ENCODE results near the gene CCNK. TPM values are rescaled to one million over a fixed set of nuclear protein-coding genes. Genes with fewer than 3 reads are reported as not detected.

The CCNK gene
- polyA plus RNA-seq, 2 of the 4 experiments (the other 2 are of a cell fraction): 22.7 to 46.6 TPM

DNA sequence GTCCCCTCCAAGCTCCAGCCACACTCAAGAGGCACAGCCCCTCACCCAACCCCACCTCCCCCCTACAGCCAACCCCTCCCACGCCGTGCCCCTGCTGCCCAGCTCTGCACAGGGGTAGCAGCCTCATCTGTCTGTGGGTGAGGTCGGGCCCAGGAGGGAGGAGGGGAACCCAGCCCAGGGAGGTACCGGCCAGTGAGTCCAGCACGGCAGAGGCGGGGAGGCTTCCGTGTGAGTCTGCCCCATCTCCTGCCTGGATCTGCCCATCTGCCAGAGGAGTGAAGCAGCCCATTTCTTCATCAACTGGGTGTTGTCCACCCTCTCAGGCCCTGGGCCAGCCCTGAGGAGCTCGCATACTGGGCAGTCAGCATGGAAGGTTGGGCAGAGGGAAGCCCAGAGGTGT lies 54.2 kb downstream of the CCNK start:
- POLR2A ChIA-PET: no interaction called here
- Histone ChIP-seq H3K4me3 (no peak overlapping the region), H3K4me2 (no peak overlapping the region), H3K4me1 (peaks cover 49% of the 10 kb centered on the region), H3K27ac (peak overlapping the region in 1 of 2 experiments; percentile 92; a peak in 3 of 6 replicates), H3K9me3 (no peaks in the 10 kb centered on the region)
- TF ChIP-seq RCOR1 (IDR thresholded peaks at IDR 0.05; ENCODE audit: low read depth, low read length) (no peak), JUN (IDR thresholded peaks at IDR 0.05) (no peak), SMC3 (IDR thresholded peaks at IDR 0.05) (no peak), ESRRA (IDR thresholded peaks at IDR 0.05; ENCODE audit: borderline replicate concordance, low read length) (no peak), RAD21 (conservative IDR thresholded peaks at IDR 0.05 in 1 of 2, IDR thresholded peaks at IDR 0.05 in 1 of 2) (no peak), HES2 (IDR thresholded peaks at IDR 0.05) (no peak), ZC3H11A (IDR thresholded peaks at IDR 0.05) (no peak), RFX5 (IDR thresholded peaks at IDR 0.05) (no peak), MAFK (IDR thresholded peaks at IDR 0.05; ENCODE audit: partially characterized antibody) (no peak), RNF2 (IDR thresholded peaks at IDR 0.05; ENCODE audit: borderline replicate concordance, low read depth) (no peak), POLR2AphosphoS2 (conservative IDR thresholded peaks at IDR 0.05; ENCODE audit: low read length) (no peak), HOXA7 (CRISPR knock-in tag; IDR thresholded peaks at IDR 0.05) (no peak), HDAC2 (IDR thresholded peaks at IDR 0.05) (no peak), RARB (CRISPR knock-in tag; IDR thresholded peaks at IDR 0.05) (no peak), CBX2 (IDR thresholded peaks at IDR 0.05; ENCODE audit: borderline replicate concordance, low read depth) (no peak), HMGXB4 (CRISPR knock-in tag; IDR thresholded peaks at IDR 0.05; ENCODE audit: borderline replicate concordance) (no peak)
- DNase-seq (ENCODE audit: low read depth in 1 of 2, low spot score in 1 of 2) (no peak), FAIRE-seq (no peak), ATAC-seq (no peak)
- WGBS (ENCODE audit: missing lambda C conversion rate): 88% methylated on average over 4 of the region's 8 CpGs
- CTCF ChIA-PET: interaction anchor here (0.8 to 4.1 kb wide), 8 partner anchors 12 to 94 kb away, joined by 3 to 18 read pairs (median 4); no protein-coding TSS in a partner anchor

DNA sequence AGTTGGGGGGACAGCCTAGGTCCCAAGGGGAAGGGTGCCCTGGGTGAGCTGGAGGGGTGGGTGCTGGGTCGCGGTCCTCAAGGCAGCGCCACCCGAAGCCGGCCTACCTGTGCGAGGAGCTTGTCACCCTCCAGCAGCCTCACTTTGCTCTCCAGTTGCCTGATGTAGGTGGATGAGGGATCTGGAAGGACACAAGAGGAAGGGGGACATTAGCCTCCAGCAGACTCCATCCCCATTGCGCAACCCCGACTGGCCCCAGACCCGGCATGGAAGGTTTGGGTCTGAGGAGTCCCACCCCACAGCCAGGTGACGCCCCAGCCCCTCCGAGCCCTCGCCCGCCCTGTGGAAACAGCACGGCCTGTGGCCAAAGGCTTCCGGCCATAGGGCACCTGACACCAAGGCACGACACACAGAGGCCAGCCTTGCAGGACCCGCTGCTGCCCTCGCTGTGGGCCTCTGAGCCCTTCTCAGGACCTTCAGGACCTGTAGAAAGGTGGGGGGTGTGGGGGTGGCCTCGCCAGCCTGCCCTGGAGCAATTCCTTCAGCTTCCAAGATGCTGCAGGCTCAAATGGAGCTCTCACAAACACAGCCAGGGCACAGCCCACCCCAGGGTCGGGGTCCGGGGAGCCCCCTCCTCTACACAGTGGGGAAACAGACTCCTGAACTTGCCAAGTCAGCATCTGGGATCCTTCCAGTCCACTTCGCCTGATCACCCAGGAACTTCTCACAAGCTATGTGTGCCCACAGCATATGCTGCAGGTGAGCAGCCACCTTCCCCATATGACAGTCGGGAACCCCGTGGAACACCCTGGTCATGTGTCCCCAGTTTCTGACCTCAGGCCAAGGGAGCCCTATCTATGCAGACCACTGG lies 54.9 kb downstream of the CCNK start:
- CTCF ChIA-PET: interaction anchor here (0.6 to 4.1 kb wide), 11 partner anchors 10 to 94 kb away, joined by 3 to 18 read pairs (median 3); no protein-coding TSS in a partner anchor
- H3K27ac ChIP-seq: peak overlapping the region; percentile 69 to 92; a peak in 5 of 6 replicates
- 85% methylated on average over 20 of the region's 24 CpGs for WGBS (ENCODE audit: missing lambda C conversion rate)
- TF ChIP-seq MAFK (IDR thresholded peaks at IDR 0.05; ENCODE audit: partially characterized antibody) (peak; percentile 68), POLR2A (IDR thresholded peaks at IDR 0.05; ENCODE audit: low read length) (no peak), CEBPB (IDR thresholded peaks at IDR 0.05) (peak; percentile 17 to 69; a peak in 2 of 4 replicates), EHF (CRISPR knock-in tag; IDR thresholded peaks at IDR 0.05) (no peak)
- peak overlapping the region; percentile 65; the same call in 1 of the 3 replicates for H3K4me2 ChIP-seq
- no peak overlapping the region for H3K4me3 ChIP-seq
- ATAC-seq: no peak
- no peak for FAIRE-seq
- no peaks in the 10 kb centered on the region for H3K9me3 ChIP-seq
- DNase-seq (ENCODE audit: low read depth in 1 of 2, low spot score in 1 of 2): no peak
- POLR2A ChIA-PET: no interaction called here
- H3K4me1 ChIP-seq: peaks cover 55% of the 10 kb centered on the region

GRCh38 chr14:99537399-99537798 lies 56.2 kb downstream of the CCNK start:
- CTCF ChIA-PET: interaction anchor here (0.6 to 9.4 kb wide), 9 partner anchors 9 to 143 kb away, joined by 3 to 67 read pairs (median 4); no protein-coding TSS in a partner anchor
- peak; percentile 48 to 74 for DNase-seq (ENCODE audit: low read depth in 1 of 2, low spot score in 1 of 2)
- Histone ChIP-seq H3K4me3 (no peak overlapping the region), H3K4me2 (peak overlapping the region; percentile 65), H3K27ac (peak overlapping the region; percentile 69 to 92), H3K9me3 (no peaks in the 10 kb centered on the region), H3K4me1 (peaks cover 58% of the 10 kb centered on the region)
- WGBS (ENCODE audit: missing lambda C conversion rate): 83% methylated on average over 1 of the region's 6 CpGs
- ATAC-seq: peak; percentile 84 to 90
- FAIRE-seq: no peak
- no peak for TF ChIP-seq BHLHE40 (IDR thresholded peaks at IDR 0.05; ENCODE audit: low read depth, low read length)
- no peak for TF ChIP-seq FOSL2 (IDR thresholded peaks at IDR 0.05)
- peak; percentile 76 for TF ChIP-seq FOSL2 (CRISPR knock-in tag; IDR thresholded peaks at IDR 0.05)
- POLR2A ChIA-PET: interaction anchor here (0.7 kb wide), 1 partner anchor 67 kb away, joined by 3 read pairs; the partner anchor contains the start of gene CCDC85C
